T1000 (cell line): Measurements from ENCODE around the gene WDR38.

Experiments used
- DNase-seq: peaks from one replicate; lab custom pipeline; 2025; ENCODE audit warnings: mixed read lengths; lab: John Stamatoyannopoulos, UW

WDR38 gene

GRCh38 chr9:124882231-124882630, 29.0 kb downstream of the WDR38 start:
- no peak for DNase-seq

GRCh38 chr9:124884376-124884775, 31.1 kb downstream of the WDR38 start:
- no peak for DNase-seq

GRCh38 chr9:124885551-124885950, 32.3 kb downstream of the WDR38 start:
- DNase-seq, result no peak

- no peak for DNase-seq
Observed at GRCh38 chr9:124886461-124886860, 33.2 kb downstream of the WDR38 start.

- no peak for DNase-seq
Observed at GRCh38 chr9:124886866-124887492, 33.7 kb downstream of the WDR38 start.

- no peak for DNase-seq
Observed at GRCh38 chr9:124887832-124888231, 34.6 kb downstream of the WDR38 start.

DNA sequence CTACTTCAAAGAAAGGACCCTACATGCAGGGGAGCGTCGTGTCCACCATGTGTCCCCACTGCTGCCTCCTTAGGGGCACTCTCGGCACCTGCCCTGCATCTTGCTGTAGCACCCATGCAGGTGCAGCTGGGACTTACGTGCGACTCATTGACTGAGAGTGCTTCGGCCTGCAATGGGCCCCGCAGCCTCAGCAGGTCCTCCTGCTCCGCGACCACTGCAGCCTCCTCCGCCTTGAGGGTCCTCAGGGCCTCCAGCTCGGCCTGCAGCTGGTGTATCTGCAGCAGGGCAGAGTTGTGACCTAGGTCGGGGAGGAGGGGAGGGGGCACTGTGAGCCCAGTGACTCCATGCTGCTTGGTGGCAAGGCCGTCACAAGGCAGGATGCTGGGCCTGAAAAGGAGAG, 35.7 kb downstream of the WDR38 start:
- no peak for DNase-seq

- DNase-seq, result no peak
Observed at GRCh38 chr9:124890179-124890578, 36.9 kb downstream of the WDR38 start.

DNA sequence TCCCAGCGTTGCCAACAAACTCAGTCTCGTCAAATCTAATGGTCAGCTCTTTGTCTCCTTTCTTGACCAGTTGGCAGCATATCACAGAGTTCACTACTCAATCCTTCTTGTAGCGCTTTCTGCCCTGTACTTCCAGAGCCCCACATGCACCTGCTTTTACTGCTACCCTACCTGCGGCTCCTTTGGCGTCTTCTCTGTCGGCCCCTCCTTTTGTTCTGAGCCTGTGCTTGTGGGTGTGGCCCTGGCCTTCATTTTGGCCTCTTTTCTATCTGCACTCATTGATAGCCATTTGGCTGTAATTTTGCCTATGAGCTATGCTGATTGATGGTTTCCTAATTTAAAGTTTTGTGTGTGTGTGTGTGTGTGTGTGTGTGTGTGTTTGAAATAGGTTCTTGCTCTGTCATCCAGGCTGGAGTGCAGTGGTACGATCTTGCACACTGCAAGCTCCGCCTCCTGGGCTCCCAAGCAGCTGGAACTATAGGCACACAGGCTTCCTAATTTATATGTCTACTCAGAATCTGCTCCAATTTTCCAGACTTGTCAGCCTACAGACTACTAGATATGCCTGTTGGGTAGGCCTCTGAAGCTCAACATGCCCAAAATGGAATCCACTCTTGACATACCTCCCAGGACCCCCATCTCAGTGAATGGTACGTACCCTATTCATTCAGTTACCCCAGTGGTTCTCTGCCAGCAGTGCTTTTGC, 40.9 kb downstream of the WDR38 start:
- no peak for DNase-seq

GRCh38 chr9:124894741-124895170, 41.5 kb downstream of the WDR38 start:
- no peak for DNase-seq

DNA sequence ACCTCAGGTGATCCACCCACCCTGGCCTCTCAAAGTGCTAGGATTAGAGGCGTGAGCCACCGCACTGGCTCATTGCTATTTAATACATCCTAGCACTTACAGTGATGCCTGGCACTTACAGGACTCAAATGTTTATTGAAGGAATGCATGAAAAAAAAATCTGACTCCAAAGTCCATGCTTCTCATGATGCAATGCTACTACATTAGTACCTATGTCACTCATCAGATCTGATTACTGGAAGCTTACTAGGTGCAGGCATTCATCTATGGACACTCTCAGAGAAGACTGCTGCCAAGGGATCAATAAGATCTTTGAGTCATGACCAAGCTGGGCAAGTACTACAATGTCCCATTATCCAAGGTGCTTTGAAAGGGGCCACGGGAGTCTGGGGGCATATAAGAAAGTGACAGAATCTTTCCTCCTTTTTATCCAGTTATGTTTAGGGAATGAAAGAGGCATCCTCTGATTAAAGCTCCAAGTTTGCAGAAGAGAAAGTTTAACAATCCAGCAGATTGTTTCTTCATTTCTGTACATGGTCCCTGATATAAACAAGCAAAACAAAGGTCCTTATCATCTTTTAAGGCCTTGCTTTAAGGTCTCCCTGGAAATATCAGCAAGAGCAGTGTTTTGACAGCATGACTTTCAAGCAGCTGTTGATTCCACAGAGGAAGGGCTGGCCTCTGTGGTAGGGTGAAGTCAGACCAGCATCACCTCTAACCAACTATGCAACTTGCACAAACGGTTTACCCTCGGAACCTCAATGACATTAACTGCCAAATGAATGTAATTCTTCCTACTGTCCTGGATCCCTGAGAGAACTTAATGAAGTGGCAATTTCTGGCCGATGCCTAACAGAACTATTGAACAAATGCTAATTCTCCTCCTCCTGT, 44.6 kb downstream of the WDR38 start:
- DNase-seq, result no peak

GRCh38 chr9:124899845-124900244, 46.6 kb downstream of the WDR38 start:
- DNase-seq, result no peak

GRCh38 chr9:124906966-124907365, 53.7 kb downstream of the WDR38 start:
- DNase-seq, result no peak
